Measurements from ENCODE around the gene TMEM231. TPM values are rescaled to one million over a fixed set of nuclear protein-coding genes. Genes with fewer than 3 reads are reported as not detected.

Gene TMEM231
- total and polyA plus RNA-seq, 2 donors from 2014 or later, result 8.6 to 13.7 TPM

- intact Hi-C loops (cut with DNase I), result no loop called here
- Histone ChIP-seq H3K27me3 (ENCODE audit: control insufficient read depth, insufficient read depth, low read length) (no peaks in the 10 kb centered on the region), H3K9me3 (ENCODE audit: control insufficient read depth in 2 of 3, insufficient read depth in 1 of 3, low read length in 3 of 3) (no peaks in the 10 kb centered on the region), H3K27ac (ENCODE audit: low read depth in 2 of 2, low read length in 2 of 2) (no peak overlapping the region), H3K4me1 (ENCODE audit: control insufficient read depth in 2 of 3, insufficient read depth in 2 of 3, low read depth in 1 of 3, low read length in 3 of 3) (no peaks in the 10 kb centered on the region), H3K9ac (ENCODE audit: low read length in 3 of 3) (no peak overlapping the region), H3K36me3 (ENCODE audit: control insufficient read depth in 2 of 3, insufficient read depth in 3 of 3, low read length in 3 of 3) (peaks cover 0 to 7% (median 2%) of the 10 kb centered on the region in 3 donors), H3K4me3 (ENCODE audit: low read length in 3 of 3) (no peak overlapping the region)
- no peak for DNase-seq
- no peak for TF ChIP-seq CTCF (IDR thresholded peaks at IDR 0.05; ENCODE audit: borderline replicate concordance, extremely low read depth, insufficient read depth)
- no peak for FAIRE-seq
Measured at GRCh38 chr16:75584108-75584507, 28.1 kb upstream of the TMEM231 start.

GRCh38 chr16:75579281-75579834, 23.3 kb upstream of the TMEM231 start:
- no peak for DNase-seq
- Histone ChIP-seq H3K9me3 (ENCODE audit: control insufficient read depth in 2 of 3, insufficient read depth in 1 of 3, low read length in 3 of 3) (no peaks in the 10 kb centered on the region), H3K27me3 (ENCODE audit: control insufficient read depth, insufficient read depth, low read length) (no peaks in the 10 kb centered on the region), H3K27ac (ENCODE audit: low read depth in 2 of 2, low read length in 2 of 2) (no peak overlapping the region), H3K36me3 (ENCODE audit: control insufficient read depth in 2 of 3, insufficient read depth in 3 of 3, low read length in 3 of 3) (peaks cover 2 to 31% (median 14%) of the 10 kb centered on the region in 3 donors), H3K9ac (ENCODE audit: low read length in 3 of 3) (no peak overlapping the region), H3K4me3 (ENCODE audit: low read length in 3 of 3) (no peak overlapping the region), H3K4me1 (ENCODE audit: control insufficient read depth in 2 of 3, insufficient read depth in 2 of 3, low read depth in 1 of 3, low read length in 3 of 3) (no peaks in the 10 kb centered on the region)
- no peak for TF ChIP-seq CTCF (IDR thresholded peaks at IDR 0.05; ENCODE audit: borderline replicate concordance, extremely low read depth, insufficient read depth)
- FAIRE-seq, result no peak
- intact Hi-C loops (cut with DNase I), result no loop called here

- Histone ChIP-seq H3K4me1 (ENCODE audit: control insufficient read depth in 2 of 3, insufficient read depth in 2 of 3, low read depth in 1 of 3, low read length in 3 of 3) (no peaks in the 10 kb centered on the region), H3K27me3 (ENCODE audit: control insufficient read depth, insufficient read depth, low read length) (no peaks in the 10 kb centered on the region), H3K27ac (ENCODE audit: low read depth in 2 of 2, low read length in 2 of 2) (no peak overlapping the region), H3K36me3 (ENCODE audit: control insufficient read depth in 2 of 3, insufficient read depth in 3 of 3, low read length in 3 of 3) (peaks cover 3 to 31% (median 18%) of the 10 kb centered on the region in 3 donors), H3K9me3 (ENCODE audit: control insufficient read depth in 2 of 3, insufficient read depth in 1 of 3, low read length in 3 of 3) (no peaks in the 10 kb centered on the region), H3K4me3 (ENCODE audit: low read length in 3 of 3) (no peak overlapping the region), H3K9ac (ENCODE audit: low read length in 3 of 3) (no peak overlapping the region)
- DNase-seq, result no peak
- intact Hi-C loops (cut with DNase I), result no loop called here
- no peak for TF ChIP-seq CTCF (IDR thresholded peaks at IDR 0.05; ENCODE audit: borderline replicate concordance, extremely low read depth, insufficient read depth)
- FAIRE-seq, result no peak
Measured at GRCh38 chr16:75578725-75579124, 22.7 kb upstream of the TMEM231 start.

GRCh38 chr16:75578212-75578611, 22.2 kb upstream of the TMEM231 start:
- intact Hi-C loops (cut with DNase I), result no loop called here
- Histone ChIP-seq H3K27me3 (ENCODE audit: control insufficient read depth, insufficient read depth, low read length) (no peaks in the 10 kb centered on the region), H3K9me3 (ENCODE audit: control insufficient read depth in 2 of 3, insufficient read depth in 1 of 3, low read length in 3 of 3) (no peaks in the 10 kb centered on the region), H3K4me1 (ENCODE audit: control insufficient read depth in 2 of 3, insufficient read depth in 2 of 3, low read depth in 1 of 3, low read length in 3 of 3) (peaks cover 0 to 3% (median under 1%) of the 10 kb centered on the region in 3 donors), H3K36me3 (ENCODE audit: control insufficient read depth in 2 of 3, insufficient read depth in 3 of 3, low read length in 3 of 3) (peaks cover 8 to 31% (median 23%) of the 10 kb centered on the region in 3 donors), H3K4me3 (ENCODE audit: low read length in 3 of 3) (no peak overlapping the region), H3K27ac (ENCODE audit: low read depth in 2 of 2, low read length in 2 of 2) (no peak overlapping the region), H3K9ac (ENCODE audit: low read length in 3 of 3) (no peak overlapping the region)
- no peak for TF ChIP-seq CTCF (IDR thresholded peaks at IDR 0.05; ENCODE audit: borderline replicate concordance, extremely low read depth, insufficient read depth)
- FAIRE-seq, result no peak
- DNase-seq, result no peak

Data from kidney (tissue), 14 donors.